ENCODE data around the gene TFR2.

DNA sequence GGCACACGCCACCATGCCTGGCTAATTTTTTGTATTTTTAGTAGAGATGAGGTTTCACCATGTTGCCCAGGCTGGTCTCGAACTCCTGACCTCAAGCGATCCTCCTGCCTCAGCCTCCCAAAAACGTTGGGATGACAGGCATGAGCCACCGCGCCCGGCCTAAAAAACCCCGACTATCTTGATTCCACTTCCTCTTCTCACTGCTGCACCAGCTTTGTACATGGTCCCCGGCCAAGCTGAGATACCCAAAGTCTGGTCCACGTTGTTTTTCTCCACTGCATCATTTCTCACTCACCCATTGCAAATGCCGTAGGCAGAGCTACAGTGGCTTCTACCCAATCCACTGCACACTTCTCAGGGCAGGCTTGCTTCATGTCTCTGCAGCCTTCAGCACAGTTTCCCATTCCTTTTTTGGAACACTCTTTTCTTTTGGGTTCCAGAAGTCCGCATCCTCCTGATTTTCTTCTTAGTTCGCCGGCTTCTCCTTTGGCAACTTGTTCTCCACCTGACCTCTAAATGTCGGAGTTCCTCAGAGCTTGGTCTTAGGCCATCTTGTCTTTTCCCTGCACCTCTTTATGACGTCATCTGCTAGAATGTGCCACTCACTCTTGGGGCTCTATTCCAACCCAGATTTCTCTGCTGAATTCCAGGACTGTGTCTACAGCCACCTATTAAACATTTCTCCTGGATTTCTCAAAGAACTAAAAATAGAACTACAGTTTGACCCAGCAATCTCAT lies 26.1 kb upstream of the TFR2 start:
- no peak for TF ChIP-seq POLR2A (IDR thresholded peaks at IDR 0.05)
- no peak for TF ChIP-seq POLR2AphosphoS5 (IDR thresholded peaks at IDR 0.05)
- TF ChIP-seq, protein P1, sequence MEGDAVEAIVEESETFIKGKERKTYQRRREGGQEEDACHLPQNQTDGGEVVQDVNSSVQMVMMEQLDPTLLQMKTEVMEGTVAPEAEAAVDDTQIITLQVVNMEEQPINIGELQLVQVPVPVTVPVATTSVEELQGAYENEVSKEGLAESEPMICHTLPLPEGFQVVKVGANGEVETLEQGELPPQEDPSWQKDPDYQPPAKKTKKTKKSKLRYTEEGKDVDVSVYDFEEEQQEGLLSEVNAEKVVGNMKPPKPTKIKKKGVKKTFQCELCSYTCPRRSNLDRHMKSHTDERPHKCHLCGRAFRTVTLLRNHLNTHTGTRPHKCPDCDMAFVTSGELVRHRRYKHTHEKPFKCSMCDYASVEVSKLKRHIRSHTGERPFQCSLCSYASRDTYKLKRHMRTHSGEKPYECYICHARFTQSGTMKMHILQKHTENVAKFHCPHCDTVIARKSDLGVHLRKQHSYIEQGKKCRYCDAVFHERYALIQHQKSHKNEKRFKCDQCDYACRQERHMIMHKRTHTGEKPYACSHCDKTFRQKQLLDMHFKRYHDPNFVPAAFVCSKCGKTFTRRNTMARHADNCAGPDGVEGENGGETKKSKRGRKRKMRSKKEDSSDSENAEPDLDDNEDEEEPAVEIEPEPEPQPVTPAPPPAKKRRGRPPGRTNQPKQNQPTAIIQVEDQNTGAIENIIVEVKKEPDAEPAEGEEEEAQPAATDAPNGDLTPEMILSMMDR (IDR thresholded peaks at IDR 0.05): no peak

Data from breast epithelium (tissue), 3 donors.